H1 (cell line): Measurements from ENCODE around the gene DOCK9. TPM values are rescaled to one million over a fixed set of nuclear protein-coding genes. Genes with fewer than 3 reads are reported as not detected.

Source experiments
- CHD2 ChIP-seq: IDR thresholded peaks from 2 replicates; pipeline ENCODE4 v1.6.1; 2012; ENCODE audit warnings: low read length, improper control_type of control experiment
- MAFK ChIP-seq: IDR thresholded peaks from 2 replicates; pipeline ENCODE4 v1.6.1; 2012; ENCODE audit warnings: low read depth, mild to moderate bottlenecking, improper control_type of control experiment, low read length
- PHF8 ChIP-seq: fragments of 200-600 bp; sonication (generic); conservative IDR thresholded peaks from 2 replicates; pipeline ENCODE4 v1.7.1; 2012; ENCODE audit warnings: low read depth, mild to moderate bottlenecking, inconsistent platforms, low read length, moderate library complexity
- ZNF274 ChIP-seq: IDR thresholded peaks from 2 replicates; pipeline ENCODE4 v1.7.0; 2012; ENCODE audit warnings: low read length, borderline replicate concordance; ENCODE audit errors: extremely low read depth
- polyA plus RNA-seq, 7 experiments: library from polyadenylated mRNA; depleted of rRNA in 3 of 7; stranded (reverse) in 5 of 7; unstranded in 2 of 7; fragments of >200 nt in 5 of 7; fragments of 200-250 nt in 2 of 7; gene quantifications; 1 replicate in 5 of 7; 2 replicates in 1 of 7; 4 replicates in 1 of 7; pipeline versions ENCODE4 v1.2.1 to v1.2.3, GENCODE V29; 2011 to 2013; ENCODE audit warnings: missing spikeins in 2 of 7, mixed read lengths in 2 of 7
- total RNA-seq: library from RNA; stranded (reverse); fragmentation: NEBNext Ultra II Directional; extraction: Animal tissue kit (Norgen Biotek cat#: 25700); gene quantifications from 2 replicates; pipeline ENCODE4 v1.2.1, GENCODE V29; 2021

The DOCK9 gene
- total and polyA plus RNA-seq, 2 of the 8 experiments (the other 6 are each of a cell fraction or from before 2014, with no cell fraction given) = 21.6 to 31.5 TPM

DNA sequence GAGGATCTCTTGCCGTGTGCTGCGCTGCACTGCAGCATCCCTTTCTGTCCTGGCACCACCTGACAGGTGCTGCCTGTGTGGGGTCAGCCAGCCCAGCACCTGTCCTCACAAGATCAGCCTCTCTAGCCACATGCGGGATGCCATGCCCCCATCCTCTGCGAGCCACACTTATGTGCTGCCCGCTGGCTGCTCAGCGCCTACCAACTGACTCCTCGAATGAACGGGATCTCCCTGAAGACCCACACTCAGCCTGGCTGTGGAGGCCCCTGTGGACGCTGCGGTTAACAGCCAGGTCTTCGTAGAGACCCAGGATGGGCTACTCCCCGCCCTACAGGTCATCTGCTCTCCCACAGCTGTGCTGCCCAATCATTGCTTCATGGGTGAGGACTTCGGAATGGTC lies 106.1 kb downstream of the DOCK9 start (continued):
- TF ChIP-seq CHD2 (no peak), PHF8 (no peak), MAFK (no peak), ZNF274 (no peak)
- TF ChIP-seq, all 59 proteins: peak for 0
